Left lung (tissue), 10 donors: ENCODE results near the gene SLC18A3. TPM values are rescaled to one million over a fixed set of nuclear protein-coding genes. Genes with fewer than 3 reads are reported as not detected.

Experiments used
- ATAC-seq: fragments of 200-7000 bp; cut with Tn5 transposase; one replicate; pipeline ENCODE4 v1.9.1; 2020; ENCODE audit warnings: moderate library complexity
- DNase-seq, 4 donors: peaks; one replicate each; pipeline ENCODE4 v3.0.0-alpha.2; 2013 to 2020
- H3K27ac ChIP-seq, 2 donors: fragments of 200-600 bp; sonication (generic) in 1 of 2; one replicate each; pipeline versions ENCODE4 v1.5.0 to v1.8.0; 2020 to 2021
- H3K27me3 ChIP-seq, 2 donors: fragments of 200-600 bp; sonication (generic) in 1 of 2; one replicate each; pipeline versions ENCODE4 v1.5.0 to v1.8.0; 2020 to 2021
- H3K36me3 ChIP-seq, 2 donors: fragments of 200-600 bp; sonication (generic) in 1 of 2; one replicate each; pipeline versions ENCODE4 v1.5.0 to v1.8.0; 2020 to 2021
- H3K4me1 ChIP-seq, 2 donors: fragments of 200-600 bp; one replicate each; pipeline ENCODE4 v1.8.0; 2021
- H3K4me3 ChIP-seq, 2 donors: fragments of 200-600 bp; sonication (generic) in 1 of 2; one replicate each; pipeline versions ENCODE4 v1.5.0 to v1.8.0; 2020 to 2021; ENCODE audit warnings: mild to moderate bottlenecking in 1 of 2
- H3K9me3 ChIP-seq, 2 donors: fragments of 200-600 bp; sonication (generic) in 1 of 2; one replicate each; pipeline versions ENCODE4 v1.5.0 to v1.8.0; 2020 to 2021
- intact Hi-C, 2 donors: fragments of 100-400 bp; cut with DNase I; formaldehyde crosslinking; loops; one replicate each; pipeline versions ENCODE4 v1.11.2 to v1.14.2; 2022
- polyA plus RNA-seq, 6 donors: library from polyadenylated mRNA; unstranded; fragments of 120-200 nt; gene quantifications; one replicate each; pipeline ENCODE4 v1.2.1, GENCODE V29; 2013; ENCODE audit not compliant: insufficient read length in 6 of 6
- total RNA-seq, 2 donors: library from RNA; stranded (reverse); fragmentation: NEBNext Ultra II Directional; extraction: Animal tissue kit (Norgen Biotek cat#: 25700); gene quantifications; one replicate each; pipeline ENCODE4 v1.2.1, GENCODE V29; 2021
- TF ChIP-seq, protein P1 (sequence below), 2 donors: fragments of 200-600 bp; sonication (generic) in 1 of 2; IDR thresholded peaks; one replicate each; pipeline versions ENCODE4 v1.5.0 to v1.8.0; 2021; ENCODE audit warnings: antibody characterized with exemption in 2 of 2
- donor health status: DM: no; HTN: yes; CAD: no.
- donor health status: DM: no; HTN: no; CAD: no.

The SLC18A3 gene
- total and polyA plus RNA-seq, 8 donors = not detected

DNA sequence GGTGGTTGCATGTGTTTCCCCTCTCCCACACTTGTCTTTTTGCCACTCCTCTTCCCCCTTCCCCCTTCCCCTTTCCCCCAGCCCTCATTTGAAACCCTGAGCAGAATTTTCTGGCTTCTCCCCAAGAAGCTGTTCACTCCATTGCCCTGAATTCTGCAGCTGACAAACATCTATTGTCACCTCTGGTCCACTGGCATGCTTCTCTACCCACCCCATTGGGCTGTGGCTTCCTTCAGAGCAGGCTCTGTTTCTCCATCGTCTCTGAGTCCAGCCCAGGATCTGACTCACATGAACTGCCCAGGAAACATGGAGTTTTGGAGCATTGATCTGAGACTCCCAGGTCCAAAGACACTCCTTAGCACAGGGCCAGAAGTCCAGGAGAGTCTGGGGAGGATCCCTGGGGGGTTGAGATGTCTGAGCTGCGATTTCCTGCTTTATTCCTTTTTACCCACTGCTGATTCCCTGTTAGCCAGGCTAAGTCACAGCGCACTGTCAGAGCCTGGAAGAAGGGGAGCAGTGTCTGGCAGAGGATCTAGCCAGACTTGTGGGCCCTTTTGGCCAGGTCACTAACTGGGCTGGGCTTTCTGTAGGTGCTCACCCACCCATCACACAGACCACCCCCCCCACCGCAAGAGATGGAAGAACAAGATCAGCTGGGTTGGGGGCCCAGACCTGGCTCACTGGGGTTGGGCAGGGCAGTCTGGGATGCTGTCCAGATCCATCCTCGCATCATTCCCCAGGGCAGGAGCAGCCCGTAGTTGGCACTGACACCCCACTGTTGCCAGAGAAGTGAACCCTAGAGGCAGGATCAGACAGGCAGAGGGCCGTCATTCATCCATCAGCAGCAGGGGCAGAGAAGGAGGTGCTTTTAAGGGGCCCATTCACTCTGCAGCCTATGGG is 7.3 kb downstream of the SLC18A3 start:
- Histone ChIP-seq H3K36me3 (no peaks in the 10 kb centered on the region), H3K27me3 (peaks cover 24 to 87% of the 10 kb centered on the region in 2 donors), H3K9me3 (no peaks in the 10 kb centered on the region), H3K27ac (no peak overlapping the region), H3K4me1 (no peaks in the 10 kb centered on the region), H3K4me3 (no peak overlapping the region)
- intact Hi-C loops = no loop called here
- TF ChIP-seq, protein P1, sequence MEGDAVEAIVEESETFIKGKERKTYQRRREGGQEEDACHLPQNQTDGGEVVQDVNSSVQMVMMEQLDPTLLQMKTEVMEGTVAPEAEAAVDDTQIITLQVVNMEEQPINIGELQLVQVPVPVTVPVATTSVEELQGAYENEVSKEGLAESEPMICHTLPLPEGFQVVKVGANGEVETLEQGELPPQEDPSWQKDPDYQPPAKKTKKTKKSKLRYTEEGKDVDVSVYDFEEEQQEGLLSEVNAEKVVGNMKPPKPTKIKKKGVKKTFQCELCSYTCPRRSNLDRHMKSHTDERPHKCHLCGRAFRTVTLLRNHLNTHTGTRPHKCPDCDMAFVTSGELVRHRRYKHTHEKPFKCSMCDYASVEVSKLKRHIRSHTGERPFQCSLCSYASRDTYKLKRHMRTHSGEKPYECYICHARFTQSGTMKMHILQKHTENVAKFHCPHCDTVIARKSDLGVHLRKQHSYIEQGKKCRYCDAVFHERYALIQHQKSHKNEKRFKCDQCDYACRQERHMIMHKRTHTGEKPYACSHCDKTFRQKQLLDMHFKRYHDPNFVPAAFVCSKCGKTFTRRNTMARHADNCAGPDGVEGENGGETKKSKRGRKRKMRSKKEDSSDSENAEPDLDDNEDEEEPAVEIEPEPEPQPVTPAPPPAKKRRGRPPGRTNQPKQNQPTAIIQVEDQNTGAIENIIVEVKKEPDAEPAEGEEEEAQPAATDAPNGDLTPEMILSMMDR (IDR thresholded peaks at IDR 0.05) = no peak
- ATAC-seq (no peak), DNase-seq (peak in 1 of 4 donors; percentile 37)

DNA sequence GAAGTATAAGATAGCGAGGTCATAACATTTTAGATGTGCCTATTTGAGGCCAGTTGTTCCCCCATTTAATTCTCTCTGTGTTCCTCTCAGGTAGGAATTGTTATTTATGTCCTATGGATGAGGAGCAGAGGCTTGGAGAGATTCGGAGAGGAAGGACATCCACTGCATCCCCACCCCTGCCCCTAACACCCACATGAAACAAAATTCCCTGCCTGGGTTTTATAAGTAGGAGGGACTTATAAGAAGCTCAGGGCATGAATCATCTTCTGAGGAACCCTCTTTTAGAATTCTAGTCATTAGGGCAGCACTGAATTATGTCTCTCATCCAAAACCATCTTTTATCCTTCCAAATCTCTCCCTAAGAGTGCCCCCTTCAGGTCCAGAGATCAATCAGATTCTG is 8.7 kb downstream of the SLC18A3 start:
- no peak for DNase-seq
- intact Hi-C loops = no loop called here

DNA sequence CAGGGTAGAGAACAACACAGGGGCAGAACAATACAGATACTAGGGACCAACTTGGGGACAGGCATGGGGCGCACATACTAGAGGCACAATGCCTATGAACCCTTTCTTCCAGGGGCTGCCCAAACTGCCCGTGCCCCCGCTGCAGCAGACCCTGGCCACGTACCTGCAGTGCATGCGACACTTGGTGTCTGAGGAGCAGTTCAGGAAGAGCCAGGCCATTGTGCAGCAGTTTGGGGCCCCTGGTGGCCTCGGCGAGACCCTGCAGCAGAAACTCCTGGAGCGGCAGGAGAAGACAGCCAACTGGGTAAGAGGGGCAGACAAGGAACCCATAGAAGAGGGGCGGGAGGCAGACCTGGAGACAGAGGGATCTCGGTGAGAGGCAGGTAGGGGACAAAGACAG is 9.5 kb downstream of the SLC18A3 start:
- Histone ChIP-seq H3K4me1 (no peaks in the 10 kb centered on the region), H3K27ac (no peak overlapping the region), H3K9me3 (no peaks in the 10 kb centered on the region), H3K36me3 (no peaks in the 10 kb centered on the region), H3K4me3 (no peak overlapping the region), H3K27me3 (peaks cover 3 to 79% of the 10 kb centered on the region in 2 donors)
- no peak for ATAC-seq
- intact Hi-C loops = no loop called here
- TF ChIP-seq, protein P1 (IDR thresholded peaks at IDR 0.05) = no peak
- DNase-seq = no peak

More for the DNA sequence above, 8.7 kb downstream of the SLC18A3 start:
- Histone ChIP-seq H3K9me3 (no peaks in the 10 kb centered on the region), H3K27ac (no peak overlapping the region), H3K4me1 (no peaks in the 10 kb centered on the region), H3K36me3 (no peaks in the 10 kb centered on the region), H3K4me3 (no peak overlapping the region), H3K27me3 (peaks cover 11 to 86% of the 10 kb centered on the region in 2 donors)
- TF ChIP-seq, protein P1 (IDR thresholded peaks at IDR 0.05) = no peak
- no peak for ATAC-seq

DNA sequence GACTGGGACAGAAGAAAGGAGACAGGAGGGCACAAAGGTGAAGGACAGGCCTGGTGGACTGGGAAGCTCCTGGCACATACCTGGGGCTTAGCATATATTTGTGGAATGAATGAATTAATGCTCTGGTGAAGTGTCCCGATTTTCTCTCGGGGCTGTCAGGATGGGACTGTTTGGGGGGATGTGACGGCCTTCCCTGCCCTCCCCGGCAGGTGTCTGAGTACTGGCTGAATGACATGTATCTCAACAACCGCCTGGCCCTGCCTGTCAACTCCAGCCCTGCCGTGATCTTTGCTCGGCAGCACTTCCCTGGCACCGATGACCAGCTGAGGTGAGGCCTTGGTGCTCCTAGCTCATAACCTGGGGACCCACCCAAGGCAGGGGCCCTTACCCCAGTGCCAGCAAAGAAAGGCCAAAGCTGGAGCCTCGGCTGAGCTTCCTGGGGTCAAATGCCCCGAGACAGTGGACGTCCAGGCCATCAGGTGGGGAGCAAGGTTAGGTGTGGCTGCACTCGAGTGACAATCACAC is 10.2 kb downstream of the SLC18A3 start:
- TF ChIP-seq, protein P1 (IDR thresholded peaks at IDR 0.05) = no peak
- no peaks in the 10 kb centered on the region for H3K36me3 ChIP-seq
- no peak overlapping the region for H3K27ac ChIP-seq
- peak in 1 of 4 donors; percentile 26 for DNase-seq
- no peaks in the 10 kb centered on the region for H3K9me3 ChIP-seq
- H3K27me3 ChIP-seq = peaks cover 0 to 76% of the 10 kb centered on the region in 2 donors
- H3K4me1 ChIP-seq = no peaks in the 10 kb centered on the region
- ATAC-seq = no peak
- H3K4me3 ChIP-seq = no peak overlapping the region
- intact Hi-C loops = no loop called here

DNA sequence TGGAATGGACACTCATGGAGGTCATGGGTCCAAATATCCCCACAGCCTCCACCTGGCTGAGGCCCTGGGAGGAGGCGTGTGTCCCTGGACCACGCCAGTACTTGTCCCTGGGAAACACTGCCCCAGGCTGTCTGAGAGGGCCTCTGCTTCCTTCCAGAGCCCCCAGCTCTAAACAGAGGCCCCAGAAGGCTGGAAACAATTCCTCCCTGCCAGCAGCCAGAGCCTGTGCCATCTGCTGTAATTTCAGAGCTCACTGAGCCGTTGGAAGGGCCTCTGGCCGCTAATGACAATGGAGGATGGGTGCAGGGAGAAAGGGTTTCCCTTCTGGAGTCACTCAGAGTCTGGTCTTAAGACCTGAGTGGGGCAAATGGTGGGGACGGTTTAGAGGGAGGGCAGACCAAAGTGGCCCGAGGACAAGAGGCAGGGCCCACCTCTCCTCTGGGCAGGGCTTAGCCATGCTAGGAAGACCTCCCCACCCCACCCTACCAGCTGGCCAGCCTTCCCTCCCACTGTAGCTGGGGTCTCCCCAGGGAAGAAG is 10.8 kb downstream of the SLC18A3 start:
- DNase-seq = peak in 1 of 4 donors; percentile 25
- Histone ChIP-seq H3K9me3 (no peaks in the 10 kb centered on the region), H3K27ac (no peak overlapping the region), H3K36me3 (no peaks in the 10 kb centered on the region), H3K4me3 (no peak overlapping the region), H3K27me3 (peaks cover 0 to 73% of the 10 kb centered on the region in 2 donors), H3K4me1 (no peaks in the 10 kb centered on the region)
- TF ChIP-seq, protein P1 (IDR thresholded peaks at IDR 0.05) = no peak
- ATAC-seq = no peak
- intact Hi-C loops = no loop called here
